Nephron progenitor cell (in vitro differentiated cells): ENCODE results near the gene EXPH5.
A peak's percentile ranks its signal among the peaks of the same experiment; 100 is the strongest.
"Not testable (repeated sequence)": the region's sequence is repeated elsewhere in the genome, so short reads cannot be mapped to it uniquely, and the experiment has no call there.

Experiments
- DNase-seq: peaks from one replicate; pipeline ENCODE4 v3.0.0; 2021
- H3K27ac Mint-ChIP-seq: 2 replicates; pipeline ENCODE4 v1.8.0; 2021; ENCODE audit warnings: mild to moderate bottlenecking, moderate library complexity, mixed read lengths
- H3K27me3 Mint-ChIP-seq: 2 replicates; pipeline ENCODE4 v1.8.0; 2021; ENCODE audit warnings: mild to moderate bottlenecking, low read depth, mixed read lengths; ENCODE audit not compliant: poor library complexity
- H3K36me3 Mint-ChIP-seq: 2 replicates; pipeline ENCODE4 v1.8.0; 2021; ENCODE audit warnings: low read depth, mixed read lengths
- H3K4me1 Mint-ChIP-seq: 2 replicates; pipeline ENCODE4 v1.8.0; 2021; ENCODE audit warnings: mixed read lengths
- H3K4me3 Mint-ChIP-seq: 2 replicates; pipeline ENCODE4 v1.8.0; 2021; ENCODE audit warnings: mild to moderate bottlenecking, moderate library complexity, mixed read lengths
- H3K9me3 Mint-ChIP-seq: 2 replicates; pipeline ENCODE4 v1.8.0; 2021; ENCODE audit warnings: mild to moderate bottlenecking, moderate library complexity, mixed read lengths
- CTCF ChIP-seq: fragments of 200-600 bp; sonication (generic); IDR thresholded peaks from 2 replicates; pipeline ENCODE4 v1.5.0; 2021; ENCODE audit warnings: antibody characterized with exemption

The EXPH5 gene

GRCh38 chr11:108609682-108610081 lies 16.1 kb upstream of the EXPH5 start:
- no peak for DNase-seq
- TF ChIP-seq CTCF, result no peak
- Mint-ChIP-seq H3K27me3 (peaks cover 2% of the 10 kb centered on the region), H3K4me1 (peaks cover 36% of the 10 kb centered on the region), H3K36me3 (no peaks in the 10 kb centered on the region), H3K9me3 (no peaks in the 10 kb centered on the region), H3K4me3 (peak overlapping the region; percentile 2), H3K27ac (peak overlapping the region; percentile 97)

DNA sequence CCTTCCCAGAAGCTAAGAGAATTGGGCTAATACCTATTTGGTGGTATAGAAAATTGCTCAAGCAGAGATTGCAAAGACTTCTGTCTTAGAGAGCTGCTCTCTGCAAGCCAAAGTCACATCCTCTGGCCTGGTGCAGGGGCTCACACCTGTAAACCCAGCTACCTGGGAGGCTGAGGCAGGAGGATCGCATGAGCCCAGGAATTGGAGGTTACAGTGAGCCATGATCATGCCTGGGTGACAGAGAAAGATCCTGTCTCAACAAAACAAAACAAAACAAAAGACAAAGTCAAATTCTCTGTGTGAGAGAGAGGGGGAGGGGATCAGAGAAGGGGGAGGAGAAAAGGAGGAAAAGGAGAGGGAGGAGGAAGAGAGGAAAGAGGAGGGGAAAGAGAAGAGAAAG lies 15.0 kb upstream of the EXPH5 start:
- H3K4me1 Mint-ChIP-seq, result peaks cover 36% of the 10 kb centered on the region
- DNase-seq, result no peak
- H3K27ac Mint-ChIP-seq, result peak overlapping the region; percentile 89
- peaks cover 3% of the 10 kb centered on the region for H3K27me3 Mint-ChIP-seq
- H3K4me3 Mint-ChIP-seq, result no peak overlapping the region
- no peak for TF ChIP-seq CTCF
- no peaks in the 10 kb centered on the region for H3K9me3 Mint-ChIP-seq
- H3K36me3 Mint-ChIP-seq, result no peaks in the 10 kb centered on the region

- peak overlapping the region; percentile 6 for H3K4me3 Mint-ChIP-seq
- peaks cover 46% of the 10 kb centered on the region for H3K4me1 Mint-ChIP-seq
- peak overlapping the region; percentile 78 for H3K27ac Mint-ChIP-seq
- DNase-seq, result no peak
- TF ChIP-seq CTCF, result no peak
- H3K9me3 Mint-ChIP-seq, result no peaks in the 10 kb centered on the region
- H3K36me3 Mint-ChIP-seq, result no peaks in the 10 kb centered on the region
- peaks cover 3% of the 10 kb centered on the region for H3K27me3 Mint-ChIP-seq
Observed at GRCh38 chr11:108606495-108607160, 13.1 kb upstream of the EXPH5 start.

DNA sequence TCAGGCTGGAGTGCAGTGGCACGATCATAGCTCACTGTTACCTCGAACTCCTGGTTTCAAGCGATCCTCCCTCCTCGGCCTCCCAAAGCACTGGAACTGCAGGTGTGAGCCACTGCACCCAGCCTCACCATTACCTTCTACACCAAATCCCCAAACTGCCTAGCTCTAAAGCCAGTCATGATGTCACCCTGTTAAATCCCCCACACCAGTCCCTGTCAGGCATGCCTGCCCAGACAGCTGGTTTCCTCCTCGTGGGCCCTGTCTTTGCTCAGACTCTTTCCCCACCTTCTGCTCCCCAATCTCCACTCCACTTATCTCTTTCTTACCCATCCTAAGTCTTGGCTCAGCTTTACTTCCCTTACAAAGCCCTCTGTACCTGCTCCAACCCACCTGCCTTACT lies 12.5 kb upstream of the EXPH5 start:
- no peaks in the 10 kb centered on the region for H3K36me3 Mint-ChIP-seq
- peak overlapping the region; percentile 78 for H3K27ac Mint-ChIP-seq
- H3K9me3 Mint-ChIP-seq, result no peaks in the 10 kb centered on the region
- H3K4me3 Mint-ChIP-seq, result no peak overlapping the region
- TF ChIP-seq CTCF, result no peak
- peaks cover 46% of the 10 kb centered on the region for H3K4me1 Mint-ChIP-seq
- no peak for DNase-seq
- peaks cover 3% of the 10 kb centered on the region for H3K27me3 Mint-ChIP-seq

GRCh38 chr11:108602818-108603217 lies 9.2 kb upstream of the EXPH5 start:
- peaks cover 29% of the 10 kb centered on the region for H3K4me1 Mint-ChIP-seq
- H3K9me3 Mint-ChIP-seq, H3K4me3 Mint-ChIP-seq, DNase-seq, H3K36me3 Mint-ChIP-seq: not testable (repeated sequence)
- peaks cover 11% of the 10 kb centered on the region for H3K27me3 Mint-ChIP-seq
- H3K27ac Mint-ChIP-seq, result peak overlapping the region; percentile 37

DNA sequence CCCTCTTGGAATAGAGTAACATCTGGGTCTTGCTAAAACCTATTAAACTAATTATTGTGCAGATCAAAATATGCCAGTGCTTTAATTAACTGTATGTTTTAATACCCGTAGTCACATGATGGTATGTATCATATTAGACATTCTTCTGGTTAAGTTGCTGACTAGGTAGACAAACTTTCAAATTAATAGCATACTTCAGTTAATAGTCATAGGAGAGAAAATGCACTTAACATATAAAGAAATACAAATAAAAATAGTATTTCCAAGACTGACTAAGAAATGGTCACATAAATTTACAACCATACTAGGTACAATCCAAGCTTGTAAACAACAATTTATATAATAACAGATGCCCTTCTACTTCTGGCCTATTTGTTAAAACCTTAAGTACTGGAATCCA lies 7.6 kb upstream of the EXPH5 start:
- H3K4me1 Mint-ChIP-seq, result peaks cover 12% of the 10 kb centered on the region
- no peak overlapping the region for H3K27ac Mint-ChIP-seq
- peaks cover 11% of the 10 kb centered on the region for H3K27me3 Mint-ChIP-seq
- H3K4me3 Mint-ChIP-seq, result no peak overlapping the region
- H3K9me3 Mint-ChIP-seq, result no peaks in the 10 kb centered on the region
- TF ChIP-seq CTCF, result no peak
- no peak for DNase-seq
- H3K36me3 Mint-ChIP-seq, result no peaks in the 10 kb centered on the region
